A549 (cell line): ENCODE data around the gene HTRA2. TPM values are rescaled to one million over a fixed set of nuclear protein-coding genes. Genes with fewer than 3 reads are reported as not detected.

Experiments used
- BHLHE40 ChIP-seq: IDR thresholded peaks from 2 replicates; pipeline ENCODE4 v1.6.1; 2012; ENCODE audit warnings: low read depth, low read length, inconsistent platforms
- polyA plus RNA-seq, 4 experiments: library from polyadenylated mRNA; depleted of rRNA in 3 of 4; stranded (reverse); fragments of >200 nt; fragmentation: RNase III in 1 of 4; extraction: RNeasy Plus Mini Kit Qiagen cat#74134 plus additional on column Dnase treatment in 1 of 4; gene quantifications; 2 replicates in 3 of 4; 3 replicates in 1 of 4; pipeline ENCODE4 v1.2.3, GENCODE V29; 2011 to 2017

Gene HTRA2
- polyA plus RNA-seq, 2 of the 4 experiments (the other 2 are of a cell fraction): 28.7 to 36.5 TPM

- TF ChIP-seq BHLHE40: no peak
Measured at GRCh38 chr2:74582184-74582583, 52.5 kb downstream of the HTRA2 start (continued).

Other genes starting within 250 kb of the HTRA2 start
- gene SLC4A5, start 186.5 kb upstream of the HTRA2 start, polyA plus RNA-seq (2011; rRNA removed): 1.1 and 1.3 TPM in 2 replicates
- 0.38 to 0.63 TPM (median 0.50 TPM) in 3 replicates for gene SLC4A5, start 186.5 kb upstream of the HTRA2 start, polyA plus RNA-seq (2017; fragmentation: RNase III; extraction: RNeasy Plus Mini Kit Qiagen cat#74134 plus additional on column Dnase treatment)
- gene DCTN1, start 149.6 kb upstream of the HTRA2 start, polyA plus RNA-seq (2011; rRNA removed): 95.1 and 99.1 TPM in 2 replicates
- gene DCTN1, start 149.6 kb upstream of the HTRA2 start, polyA plus RNA-seq (2017; fragmentation: RNase III; extraction: RNeasy Plus Mini Kit Qiagen cat#74134 plus additional on column Dnase treatment): 104 to 107 TPM (median 106 TPM) in 3 replicates
- 0.88 and 1.6 TPM in 2 replicates for gene C2orf81, start 108.3 kb upstream of the HTRA2 start, polyA plus RNA-seq (2011; rRNA removed)
- 1.9 to 2.4 TPM (median 2.0 TPM) in 3 replicates for gene C2orf81, start 108.3 kb upstream of the HTRA2 start, polyA plus RNA-seq (2017; fragmentation: RNase III; extraction: RNeasy Plus Mini Kit Qiagen cat#74134 plus additional on column Dnase treatment)
- 47.4 and 59.1 TPM in 2 replicates for gene WDR54, start 108.2 kb upstream of the HTRA2 start, polyA plus RNA-seq (2011; rRNA removed)
- gene WDR54, start 108.2 kb upstream of the HTRA2 start, polyA plus RNA-seq (2017; fragmentation: RNase III; extraction: RNeasy Plus Mini Kit Qiagen cat#74134 plus additional on column Dnase treatment): 59.4 to 68.5 TPM (median 62.5 TPM) in 3 replicates
- 15.1 and 15.9 TPM in 2 replicates for gene RTKN, start 88.0 kb upstream of the HTRA2 start, polyA plus RNA-seq (2011; rRNA removed)
- 15.6 to 21.2 TPM (median 20.1 TPM) in 3 replicates for gene RTKN, start 88.0 kb upstream of the HTRA2 start, polyA plus RNA-seq (2017; fragmentation: RNase III; extraction: RNeasy Plus Mini Kit Qiagen cat#74134 plus additional on column Dnase treatment)
- 15.5 and 19.9 TPM in 2 replicates for gene INO80B, start 74.8 kb upstream of the HTRA2 start, polyA plus RNA-seq (2011; rRNA removed)
- 66.8 to 74.6 TPM (median 74.3 TPM) in 3 replicates for gene INO80B, start 74.8 kb upstream of the HTRA2 start, polyA plus RNA-seq (2017; fragmentation: RNase III; extraction: RNeasy Plus Mini Kit Qiagen cat#74134 plus additional on column Dnase treatment)
- 62.6 and 86.3 TPM in 2 replicates for gene WBP1, start 71.5 kb upstream of the HTRA2 start, polyA plus RNA-seq (2011; rRNA removed)
- gene WBP1, start 71.5 kb upstream of the HTRA2 start, polyA plus RNA-seq (2017; fragmentation: RNase III; extraction: RNeasy Plus Mini Kit Qiagen cat#74134 plus additional on column Dnase treatment): 49.1 to 67.0 TPM (median 59.0 TPM) in 3 replicates
- gene MOGS, start 64.6 kb upstream of the HTRA2 start, polyA plus RNA-seq (2011; rRNA removed): 35.3 and 42.0 TPM in 2 replicates
- 30.6 to 34.5 TPM (median 34.1 TPM) in 3 replicates for gene MOGS, start 64.6 kb upstream of the HTRA2 start, polyA plus RNA-seq (2017; fragmentation: RNase III; extraction: RNeasy Plus Mini Kit Qiagen cat#74134 plus additional on column Dnase treatment)
- 49.9 and 68.8 TPM in 2 replicates for gene MRPL53, start 57.3 kb upstream of the HTRA2 start, polyA plus RNA-seq (2011; rRNA removed)
- 216 to 229 TPM (median 221 TPM) in 3 replicates for gene MRPL53, start 57.3 kb upstream of the HTRA2 start, polyA plus RNA-seq (2017; fragmentation: RNase III; extraction: RNeasy Plus Mini Kit Qiagen cat#74134 plus additional on column Dnase treatment)
- gene CCDC142, start 46.9 kb upstream of the HTRA2 start, polyA plus RNA-seq (2011; rRNA removed): 6.8 and 8.9 TPM in 2 replicates
- gene CCDC142, start 46.9 kb upstream of the HTRA2 start, polyA plus RNA-seq (2017; fragmentation: RNase III; extraction: RNeasy Plus Mini Kit Qiagen cat#74134 plus additional on column Dnase treatment): 11.9 to 16.4 TPM (median 12.8 TPM) in 3 replicates
- 29.6 and 32.4 TPM in 2 replicates for gene TTC31, start 46.9 kb upstream of the HTRA2 start, polyA plus RNA-seq (2011; rRNA removed)
- 25.4 to 26.2 TPM (median 25.7 TPM) in 3 replicates for gene TTC31, start 46.9 kb upstream of the HTRA2 start, polyA plus RNA-seq (2017; fragmentation: RNase III; extraction: RNeasy Plus Mini Kit Qiagen cat#74134 plus additional on column Dnase treatment)
- gene LBX2, start 30.3 kb upstream of the HTRA2 start, polyA plus RNA-seq (2011; rRNA removed): 0.84 and 1.0 TPM in 2 replicates
- 2.0 to 2.4 TPM (median 2.1 TPM) in 3 replicates for gene LBX2, start 30.3 kb upstream of the HTRA2 start, polyA plus RNA-seq (2017; fragmentation: RNase III; extraction: RNeasy Plus Mini Kit Qiagen cat#74134 plus additional on column Dnase treatment)
- 53.6 and 55.3 TPM in 2 replicates for gene PCGF1, start 22.2 kb upstream of the HTRA2 start, polyA plus RNA-seq (2011; rRNA removed)
- 32.2 to 38.1 TPM (median 32.8 TPM) in 3 replicates for gene PCGF1, start 22.2 kb upstream of the HTRA2 start, polyA plus RNA-seq (2017; fragmentation: RNase III; extraction: RNeasy Plus Mini Kit Qiagen cat#74134 plus additional on column Dnase treatment)
- 0.05 TPM in 1 of 2 replicates, not detected in the other for gene TLX2, start 15.5 kb upstream of the HTRA2 start, polyA plus RNA-seq (2011; rRNA removed)
- gene TLX2, start 15.5 kb upstream of the HTRA2 start, polyA plus RNA-seq (2017; fragmentation: RNase III; extraction: RNeasy Plus Mini Kit Qiagen cat#74134 plus additional on column Dnase treatment): 0.37 to 0.58 TPM (median 0.39 TPM) in 3 replicates
- 0.39 and 0.42 TPM in 2 replicates for gene DQX1, start 3.7 kb upstream of the HTRA2 start, polyA plus RNA-seq (2011; rRNA removed)
- 0.09 to 0.21 TPM (median 0.15 TPM) in 3 replicates for gene DQX1, start 3.7 kb upstream of the HTRA2 start, polyA plus RNA-seq (2017; fragmentation: RNase III; extraction: RNeasy Plus Mini Kit Qiagen cat#74134 plus additional on column Dnase treatment)
- gene AUP1, start 227 bp upstream of the HTRA2 start, polyA plus RNA-seq (2011; rRNA removed): 129 and 181 TPM in 2 replicates
- 160 to 164 TPM (median 163 TPM) in 3 replicates for gene AUP1, start 227 bp upstream of the HTRA2 start, polyA plus RNA-seq (2017; fragmentation: RNase III; extraction: RNeasy Plus Mini Kit Qiagen cat#74134 plus additional on column Dnase treatment)
- 0.30 and 0.40 TPM in 2 replicates for gene LOXL3, start 24.0 kb downstream of the HTRA2 start, polyA plus RNA-seq (2011; rRNA removed)
- gene LOXL3, start 24.0 kb downstream of the HTRA2 start, polyA plus RNA-seq (2017; fragmentation: RNase III; extraction: RNeasy Plus Mini Kit Qiagen cat#74134 plus additional on column Dnase treatment): 0.27 to 0.53 TPM (median 0.31 TPM) in 3 replicates
- gene DOK1, start 24.8 kb downstream of the HTRA2 start, polyA plus RNA-seq (2011; rRNA removed): 3.7 and 4.0 TPM in 2 replicates
- gene DOK1, start 24.8 kb downstream of the HTRA2 start, polyA plus RNA-seq (2017; fragmentation: RNase III; extraction: RNeasy Plus Mini Kit Qiagen cat#74134 plus additional on column Dnase treatment): 3.2 to 5.1 TPM (median 5.0 TPM) in 3 replicates
- gene M1AP, start 118.4 kb downstream of the HTRA2 start, polyA plus RNA-seq (2011; rRNA removed): not detected in 2 replicates
- gene M1AP, start 118.4 kb downstream of the HTRA2 start, polyA plus RNA-seq (2017; fragmentation: RNase III; extraction: RNeasy Plus Mini Kit Qiagen cat#74134 plus additional on column Dnase treatment): not detected in 3 replicates
- gene SEMA4F, start 124.3 kb downstream of the HTRA2 start, polyA plus RNA-seq (2011; rRNA removed): 9.3 and 11.1 TPM in 2 replicates
- 7.6 to 8.5 TPM (median 8.3 TPM) in 3 replicates for gene SEMA4F, start 124.3 kb downstream of the HTRA2 start, polyA plus RNA-seq (2017; fragmentation: RNase III; extraction: RNeasy Plus Mini Kit Qiagen cat#74134 plus additional on column Dnase treatment)